Endothelial cell of umbilical vein (primary cell): ENCODE results near the gene AUH. TPM values are rescaled to one million over a fixed set of nuclear protein-coding genes. Genes with fewer than 3 reads are reported as not detected.

Experiments used
- BruUV-seq: library from RNA; stranded (reverse); fragments of 400-500 nt; replicated peaks from 2 replicates; lab custom pipeline; 2021; lab: Mats Ljungman, UMichigan
- CTCF ChIA-PET: fragments of 300-600, 350-600 bp; sonication (Branson Sonifier 250); formaldehyde crosslinking; loops from one replicate; lab custom pipeline; 2021; ENCODE audit warnings: antibody characterized with exemption, inconsistent platforms; lab: Charles Lee
- POLR2A ChIA-PET: fragments of 300-600, 350-600 bp; sonication (Branson Sonifier 250); formaldehyde crosslinking; loops from one replicate; lab custom pipeline; 2021; ENCODE audit warnings: antibody characterized with exemption, inconsistent platforms; lab: Charles Lee
- DNase-seq: peaks from one replicate; pipeline ENCODE4 v3.0.0-alpha.2; 2011; ENCODE audit warnings: low read depth, low spot score
- FAIRE-seq: peaks from 2 replicates; lab custom pipeline; 2011; peaks lifted over from hg19 to GRCh38; lab: Jason Lieb, UNC
- H2AFZ ChIP-seq: 2 replicates; pipeline ENCODE4 v1.6.0; 2012; ENCODE audit warnings: low read depth, low read length, control low read depth, inconsistent platforms
- H3K27ac ChIP-seq: 2 replicates; pipeline ENCODE4 v1.5.1; 2011; ENCODE audit warnings: low read depth, mild to moderate bottlenecking, control low read depth, low read length, moderate library complexity; ENCODE audit not compliant: insufficient read depth
- H3K27me3 ChIP-seq, 2 experiments: 2 replicates each; pipeline versions ENCODE4 v1.6.0 to v1.6.1; 2011; ENCODE audit warnings: low read length in 2 of 2, mixed read lengths in 1 of 2; ENCODE audit not compliant: control insufficient read depth in 2 of 2, insufficient read depth in 2 of 2
- H3K36me3 ChIP-seq, 2 experiments: 2 replicates in 1 of 2; 3 replicates in 1 of 2; pipeline ENCODE4 v1.5.1; 2011; ENCODE audit warnings: low read length in 2 of 2, mild to moderate bottlenecking in 1 of 2, moderate library complexity in 1 of 2; ENCODE audit not compliant: control insufficient read depth in 2 of 2, insufficient read depth in 2 of 2; ENCODE audit errors: extremely low read depth in 1 of 2
- H3K4me1 ChIP-seq: 3 replicates; pipeline ENCODE4 v1.5.1; 2011; ENCODE audit warnings: mild to moderate bottlenecking, low read length; ENCODE audit not compliant: control insufficient read depth, insufficient read depth; ENCODE audit errors: extremely low read depth
- H3K4me2 ChIP-seq: 2 replicates; pipeline ENCODE4 v1.6.1; 2011; ENCODE audit warnings: low read length, control low read depth, mixed read lengths; ENCODE audit not compliant: insufficient read depth
- H3K4me3 ChIP-seq, 3 experiments: fragments of 200-600 bp in 1 of 3; sonication (generic), shearing (Covaris generic) in 1 of 3; replicated peaks in 1 of 3; 2 replicates each; pipeline ENCODE4 v1.5.1; 2011 to 2016; ENCODE audit warnings: control low read depth in 3 of 3, low read length in 3 of 3, mild to moderate bottlenecking in 2 of 3, inconsistent platforms in 1 of 3, low read depth in 1 of 3, moderate library complexity in 1 of 3; ENCODE audit not compliant: insufficient read depth in 1 of 3
- H3K79me2 ChIP-seq: 2 replicates; pipeline ENCODE4 v1.6.0; 2012; ENCODE audit warnings: low read length, inconsistent platforms; ENCODE audit not compliant: control insufficient read depth, insufficient read depth
- H3K9ac ChIP-seq: replicated peaks from 2 replicates; pipeline ENCODE3; 2011; ENCODE audit warnings: low read length, control low read depth; ENCODE audit not compliant: insufficient read depth; ENCODE audit errors: extremely low read depth
- H3K9me1 ChIP-seq: replicated peaks from 3 replicates; pipeline ENCODE4 v1.6.0; 2011; ENCODE audit warnings: mild to moderate bottlenecking, low read length; ENCODE audit not compliant: control insufficient read depth, insufficient read depth; ENCODE audit errors: extremely low read depth
- H3K9me3 ChIP-seq: replicated peaks from 2 replicates; pipeline ENCODE4 v1.5.1; 2012; ENCODE audit warnings: low read length, inconsistent platforms; ENCODE audit not compliant: control insufficient read depth, insufficient read depth
- H4K20me1 ChIP-seq: replicated peaks from 2 replicates; pipeline ENCODE3; 2011; ENCODE audit warnings: mild to moderate bottlenecking, low read length; ENCODE audit not compliant: control insufficient read depth, insufficient read depth; ENCODE audit errors: extremely low read depth
- CTCF ChIP-seq, 2 donors: IDR thresholded peaks; 1 replicate in 1 of 2; 2 replicates in 1 of 2; pipeline ENCODE4 v1.5.1; 2011; ENCODE audit warnings: low read length in 2 of 2, mild to moderate bottlenecking in 2 of 2, moderate library complexity in 2 of 2, control low read depth in 1 of 2, inconsistent platforms in 1 of 2, low read depth in 1 of 2; ENCODE audit not compliant: insufficient read depth in 1 of 2; ENCODE audit errors: extremely low read depth in 1 of 2
- EZH2 ChIP-seq: IDR thresholded peaks from 2 replicates; pipeline ENCODE4 v1.6.1; 2012; ENCODE audit warnings: borderline replicate concordance, low read depth, mild to moderate bottlenecking, moderate library complexity, low read length, inconsistent platforms; ENCODE audit not compliant: severe bottlenecking
- FOS ChIP-seq: IDR thresholded peaks from 2 replicates; pipeline ENCODE4 v1.6.1; 2011; ENCODE audit warnings: mild to moderate bottlenecking, low read length, moderate library complexity, borderline replicate concordance; ENCODE audit not compliant: insufficient read depth
- GATA2 ChIP-seq: IDR thresholded peaks from 2 replicates; pipeline ENCODE4 v1.7.0; 2011; ENCODE audit warnings: low read depth, mild to moderate bottlenecking, moderate library complexity, mixed read lengths, low read length; ENCODE audit not compliant: insufficient read length, insufficient read depth
- JUN ChIP-seq: IDR thresholded peaks from 2 replicates; pipeline ENCODE4 v1.6.1; 2011; ENCODE audit warnings: borderline replicate concordance, low read depth; ENCODE audit not compliant: insufficient read length, insufficient read depth
- MAX ChIP-seq: IDR thresholded peaks from 2 replicates; pipeline ENCODE4 v1.6.1; 2011; ENCODE audit not compliant: insufficient read depth, insufficient read length
- MYC ChIP-seq: IDR thresholded peaks from one replicate; pipeline ENCODE4 v1.6.1; 2011; ENCODE audit warnings: mild to moderate bottlenecking, low read depth, low read length
- POLR2A ChIP-seq: IDR thresholded peaks from 2 replicates; pipeline ENCODE4 v1.6.1; 2012; ENCODE audit warnings: low read depth, mild to moderate bottlenecking, control low read depth, low read length
- POLR2AphosphoS5 ChIP-seq: IDR thresholded peaks from 2 replicates; pipeline ENCODE4 v1.6.1; 2012; ENCODE audit warnings: low read depth, mild to moderate bottlenecking, control low read depth, low read length, moderate library complexity; ENCODE audit not compliant: insufficient read depth
- dilution Hi-C: fragments of 300-500 bp; cut with MboI; formaldehyde crosslinking; loops from one replicate; pipeline ENCODE4 v1.15.0; 2019; ENCODE audit warnings: low sequenced_read_pairs; ENCODE audit not compliant: extremely low pct_ligation_motif_present
- intact Hi-C: fragments of 100-400 bp; cut with micrococcal nuclease; formaldehyde crosslinking; loops from one replicate; pipeline ENCODE4 v1.10.0; 2022
- polyA plus RNA-seq, 4 experiments: library from polyadenylated mRNA; depleted of rRNA in 3 of 4; stranded (reverse) in 3 of 4; unstranded in 1 of 4; fragments of >200 nt; gene quantifications; 2 replicates each; pipeline versions ENCODE4 v1.2.1 to v1.2.3, GENCODE V29; 2011 to 2012; ENCODE audit warnings: missing spikeins in 1 of 4
- total RNA-seq: library from RNA; stranded (reverse); gene quantifications from 2 replicates; pipeline ENCODE4 v1.2.3, GENCODE V29; 2021

AUH gene
- total and polyA plus RNA-seq, 2 donors (not counting 3 experiments of a cell fraction or from before 2014, with no cell fraction given), result 2.3 to 9.2 TPM

- FAIRE-seq (no peak), DNase-seq (no peak)
- no peaks in the 10 kb centered on the region for H3K27me3 ChIP-seq
- H3K9ac ChIP-seq, result no peak overlapping the region
- no TSS peak for BruUV-seq
- dilution Hi-C loops, result no loop called here
- H3K9me3 ChIP-seq, result no peaks in the 10 kb centered on the region
- no peaks in the 10 kb centered on the region for H3K79me2 ChIP-seq
- TF ChIP-seq MYC (no peak), POLR2A (no peak), GATA2 (no peak), MAX (no peak), EZH2 (no peak), JUN (no peak), CTCF (IDR thresholded peaks at IDR 0.05; ENCODE audit: extremely low read depth in 1 of 2, insufficient read depth in 1 of 2, low read depth in 1 of 2, low read length in 2 of 2) (no peak), FOS (no peak), POLR2AphosphoS5 (no peak)
- H3K36me3 ChIP-seq, result no peaks in the 10 kb centered on the region
- no peaks in the 10 kb centered on the region for H3K9me1 ChIP-seq
- no peak overlapping the region for H3K27ac ChIP-seq
- ChIA-PET CTCF (interaction anchor here (1.6 kb wide), 1 partner anchor 15 kb away, joined by 3 read pairs; no protein-coding TSS in a partner anchor), POLR2A (no interaction called here)
- no peak overlapping the region for H3K4me2 ChIP-seq
- peaks cover 5% of the 10 kb centered on the region for H3K4me1 ChIP-seq
- no peaks in the 10 kb centered on the region for H4K20me1 ChIP-seq
- no peak overlapping the region for H3K4me3 ChIP-seq
- intact Hi-C loops, result no loop called here
- H2AFZ ChIP-seq, result no peak overlapping the region
Observed at GRCh38 chr9:91211414-91211813, 150.3 kb downstream of the AUH start.
